BE2C (cell line): ENCODE data around the gene METTL14.

Experiments used
- DNase-seq: peaks from one replicate; pipeline ENCODE4 v3.0.0-alpha.2; 2020
- H3K27me3 ChIP-seq: fragments of 250-450 bp; sonication (Bioruptor Pico); 2 replicates; pipeline ENCODE4 v1.5.1; 2020; ENCODE audit warnings: mild to moderate bottlenecking
- H3K36me3 ChIP-seq: fragments of 250-450 bp; sonication (Bioruptor Pico); 2 replicates; pipeline ENCODE4 v1.5.1; 2020; ENCODE audit warnings: mild to moderate bottlenecking
- H3K4me1 ChIP-seq: fragments of 250-450 bp; sonication (Bioruptor Pico); 2 replicates; pipeline ENCODE4 v1.5.1; 2020
- H3K4me3 ChIP-seq: 2 replicates; pipeline ENCODE4 v1.5.1; 2011; ENCODE audit warnings: low read depth, low read length
- H3K9me3 ChIP-seq: fragments of 250-450 bp; sonication (Bioruptor Pico); 2 replicates; pipeline ENCODE4 v1.5.1; 2020
- TF ChIP-seq, protein P1 (sequence below): IDR thresholded peaks from 2 replicates; pipeline ENCODE4 v1.5.1; 2012; ENCODE audit warnings: mild to moderate bottlenecking, low read depth, low read length

METTL14 gene

DNA sequence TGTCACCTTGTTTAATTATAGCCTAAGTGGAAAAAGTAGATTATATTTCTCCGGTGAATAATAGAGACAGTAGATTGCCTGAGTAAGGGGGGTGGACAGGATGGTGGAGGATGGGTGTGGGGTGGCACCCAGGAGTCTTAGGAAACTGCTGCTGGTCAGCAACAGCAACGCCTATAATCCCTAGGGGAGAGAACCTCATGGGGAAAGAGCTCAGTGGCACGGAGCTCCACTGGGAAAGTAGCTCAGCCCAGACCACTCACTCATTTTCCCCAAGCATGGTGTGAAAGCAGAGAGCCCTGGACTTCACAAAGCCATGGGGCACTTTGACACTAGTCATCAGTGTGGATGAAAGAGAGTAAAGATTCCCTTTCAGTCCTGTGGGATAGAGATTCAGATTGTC, 31.1 kb downstream of the METTL14 start:
- no peak overlapping the region for H3K4me3 ChIP-seq
- no peak for DNase-seq
- no peaks in the 10 kb centered on the region for H3K9me3 ChIP-seq
- H3K27me3 ChIP-seq, result no peaks in the 10 kb centered on the region
- peaks cover 9% of the 10 kb centered on the region; the same call in 1 of the 2 replicates for H3K36me3 ChIP-seq
- no peaks in the 10 kb centered on the region for H3K4me1 ChIP-seq
- TF ChIP-seq, protein P1, sequence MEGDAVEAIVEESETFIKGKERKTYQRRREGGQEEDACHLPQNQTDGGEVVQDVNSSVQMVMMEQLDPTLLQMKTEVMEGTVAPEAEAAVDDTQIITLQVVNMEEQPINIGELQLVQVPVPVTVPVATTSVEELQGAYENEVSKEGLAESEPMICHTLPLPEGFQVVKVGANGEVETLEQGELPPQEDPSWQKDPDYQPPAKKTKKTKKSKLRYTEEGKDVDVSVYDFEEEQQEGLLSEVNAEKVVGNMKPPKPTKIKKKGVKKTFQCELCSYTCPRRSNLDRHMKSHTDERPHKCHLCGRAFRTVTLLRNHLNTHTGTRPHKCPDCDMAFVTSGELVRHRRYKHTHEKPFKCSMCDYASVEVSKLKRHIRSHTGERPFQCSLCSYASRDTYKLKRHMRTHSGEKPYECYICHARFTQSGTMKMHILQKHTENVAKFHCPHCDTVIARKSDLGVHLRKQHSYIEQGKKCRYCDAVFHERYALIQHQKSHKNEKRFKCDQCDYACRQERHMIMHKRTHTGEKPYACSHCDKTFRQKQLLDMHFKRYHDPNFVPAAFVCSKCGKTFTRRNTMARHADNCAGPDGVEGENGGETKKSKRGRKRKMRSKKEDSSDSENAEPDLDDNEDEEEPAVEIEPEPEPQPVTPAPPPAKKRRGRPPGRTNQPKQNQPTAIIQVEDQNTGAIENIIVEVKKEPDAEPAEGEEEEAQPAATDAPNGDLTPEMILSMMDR, result no peak

DNA sequence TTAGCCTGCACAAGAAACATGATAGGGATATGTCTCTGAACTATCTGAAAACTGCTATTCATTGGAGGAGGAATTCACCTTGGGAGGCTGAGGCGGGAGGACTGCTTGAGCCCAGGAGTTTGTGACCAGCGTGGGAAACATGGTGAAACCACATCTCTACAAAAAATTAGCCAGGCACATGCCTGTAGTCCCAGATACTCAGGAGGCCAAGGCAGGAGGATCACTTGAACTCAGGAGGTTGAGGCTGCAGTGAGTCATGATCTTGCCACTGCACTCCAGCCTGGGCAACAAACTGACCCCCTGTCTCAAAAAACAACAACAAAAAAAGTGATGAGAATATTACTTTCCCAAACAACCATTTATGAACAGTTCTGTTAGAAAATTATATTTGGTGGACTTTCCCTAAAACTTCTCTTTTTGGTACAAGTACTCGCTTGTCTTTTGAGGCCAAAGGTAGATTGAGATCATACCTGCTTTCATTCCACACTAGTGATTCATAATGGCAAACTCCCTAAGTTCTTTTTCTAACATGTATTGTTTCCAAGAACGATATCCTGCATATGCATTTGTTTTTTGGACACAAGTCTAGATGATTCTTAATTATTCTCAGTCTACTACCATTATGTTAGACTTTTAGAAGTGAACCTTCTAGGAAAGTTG, 33.4 kb downstream of the METTL14 start:
- TF ChIP-seq, protein P1, result no peak
- no peaks in the 10 kb centered on the region for H3K9me3 ChIP-seq
- no peaks in the 10 kb centered on the region for H3K4me1 ChIP-seq
- H3K4me3 ChIP-seq, result no peak overlapping the region
- H3K36me3 ChIP-seq, result peaks cover 13% of the 10 kb centered on the region
- DNase-seq, result no peak
- no peaks in the 10 kb centered on the region for H3K27me3 ChIP-seq

DNA sequence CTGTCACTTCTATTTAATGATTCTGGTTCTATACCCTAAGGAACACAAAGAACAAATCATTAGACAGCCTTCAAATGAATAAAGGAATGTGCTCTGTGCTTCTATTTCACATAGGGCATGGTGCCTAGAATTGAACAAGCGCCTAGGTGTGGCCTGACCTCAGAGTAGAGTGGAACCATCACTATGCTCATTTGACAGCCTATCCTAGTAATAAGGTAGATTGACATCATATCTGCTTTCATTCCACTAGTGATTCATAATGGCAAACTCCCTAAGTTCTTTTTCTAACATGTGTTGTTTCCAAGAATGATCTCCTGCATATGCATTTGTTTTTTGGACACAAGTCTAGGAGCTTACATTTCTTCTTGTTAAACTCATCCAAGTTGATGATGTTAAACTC, 36.6 kb downstream of the METTL14 start:
- no peaks in the 10 kb centered on the region for H3K4me1 ChIP-seq
- H3K9me3 ChIP-seq, result no peaks in the 10 kb centered on the region
- H3K36me3 ChIP-seq, result peaks cover 34% of the 10 kb centered on the region
- no peak overlapping the region for H3K4me3 ChIP-seq
- no peaks in the 10 kb centered on the region for H3K27me3 ChIP-seq
- TF ChIP-seq, protein P1, result no peak
- DNase-seq, result no peak

DNA sequence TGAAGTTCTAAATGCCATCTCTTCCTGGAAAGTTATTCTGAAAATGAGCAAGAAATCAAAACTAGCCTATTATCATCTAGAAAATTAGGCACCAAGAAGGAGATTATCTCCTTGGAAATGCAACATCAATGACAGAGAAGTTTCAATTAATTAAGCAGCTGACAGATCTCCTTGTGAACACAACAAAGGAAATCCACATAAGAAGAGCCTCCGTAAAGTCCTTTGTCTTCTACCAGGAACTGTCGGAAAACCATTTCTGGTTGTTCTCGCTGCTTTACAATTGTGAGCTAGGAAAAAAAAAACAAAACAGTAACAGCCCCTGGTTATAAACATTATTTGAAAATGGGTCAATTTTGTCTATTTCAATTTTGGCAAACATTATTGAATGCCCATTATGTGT, 38.2 kb downstream of the METTL14 start:
- Histone ChIP-seq H3K4me3 (no peak overlapping the region), H3K36me3 (peaks cover 50% of the 10 kb centered on the region), H3K9me3 (no peaks in the 10 kb centered on the region), H3K27me3 (no peaks in the 10 kb centered on the region), H3K4me1 (no peaks in the 10 kb centered on the region)
- TF ChIP-seq, protein P1, result no peak
- no peak for DNase-seq

DNA sequence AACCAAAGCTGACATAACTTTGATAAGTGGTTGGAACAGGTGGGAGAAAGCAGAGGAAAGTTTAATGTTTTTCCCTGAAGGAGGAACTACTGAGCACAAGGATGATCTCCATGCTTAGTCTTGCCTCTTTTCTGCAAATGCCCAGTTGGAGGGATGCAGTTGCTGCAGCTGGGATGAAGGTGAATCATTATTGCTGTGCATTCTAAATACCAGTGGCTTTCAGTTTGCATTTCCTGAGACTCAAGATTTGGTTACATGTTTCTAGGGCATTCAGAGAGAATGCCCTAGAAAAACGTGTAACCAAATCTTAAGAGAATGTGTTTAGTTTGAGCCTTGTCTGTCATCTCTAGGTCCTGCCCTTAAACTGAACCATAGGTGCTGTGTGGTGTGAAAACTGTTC, 42.2 kb downstream of the METTL14 start:
- H3K27me3 ChIP-seq, result no peaks in the 10 kb centered on the region
- H3K9me3 ChIP-seq, result no peaks in the 10 kb centered on the region
- H3K4me3 ChIP-seq, result no peak overlapping the region
- TF ChIP-seq, protein P1, result no peak
- no peak for DNase-seq
- H3K36me3 ChIP-seq, result peaks cover 77% of the 10 kb centered on the region
- H3K4me1 ChIP-seq, result no peaks in the 10 kb centered on the region
